Kidney (tissue), 14 donors: ENCODE results near the gene XYLT1. TPM values are rescaled to one million over a fixed set of nuclear protein-coding genes. Genes with fewer than 3 reads are reported as not detected.

Experiments used
- DNase-seq, 5 donors: peaks; one replicate each; pipeline ENCODE4 v3.0.0-alpha.2; 2013 to 2020
- FAIRE-seq: peaks from 2 replicates; lab custom pipeline; 2012; peaks lifted over from hg19 to GRCh38; lab: Jason Lieb, UNC
- H3K27ac ChIP-seq, 2 donors: one replicate each; pipeline ENCODE4 v1.7.0; 2013; ENCODE audit warnings: low read depth in 2 of 2, low read length in 2 of 2, inconsistent platforms in 1 of 2
- H3K27me3 ChIP-seq: one replicate; pipeline ENCODE4 v1.7.1; 2013; ENCODE audit warnings: low read length, inconsistent platforms; ENCODE audit not compliant: control insufficient read depth, insufficient read depth
- H3K36me3 ChIP-seq, 3 donors: one replicate each; pipeline versions ENCODE4 v1.7.0 to v1.7.1; 2013; ENCODE audit warnings: low read length in 3 of 3, control low read depth in 1 of 3, inconsistent platforms in 1 of 3; ENCODE audit not compliant: insufficient read depth in 3 of 3, control insufficient read depth in 2 of 3
- H3K4me1 ChIP-seq, 3 donors: one replicate each; pipeline versions ENCODE4 v1.7.0 to v1.7.1; 2013; ENCODE audit warnings: low read length in 3 of 3, inconsistent platforms in 1 of 3, low read depth in 1 of 3; ENCODE audit not compliant: control insufficient read depth in 2 of 3, insufficient read depth in 2 of 3
- H3K4me3 ChIP-seq, 3 donors: one replicate each; pipeline versions ENCODE4 v1.7.0 to v1.8.1; 2013; ENCODE audit warnings: low read length in 3 of 3, control low read depth in 1 of 3, inconsistent platforms in 1 of 3
- H3K9ac ChIP-seq, 3 donors: one replicate each; pipeline versions ENCODE4 v1.7.0 to v1.7.1; 2013; ENCODE audit warnings: low read length in 3 of 3, control low read depth in 1 of 3, inconsistent platforms in 1 of 3
- H3K9me3 ChIP-seq, 3 donors: one replicate each; pipeline versions ENCODE4 v1.7.0 to v1.7.1; 2013; ENCODE audit warnings: low read length in 3 of 3, control low read depth in 1 of 3, inconsistent platforms in 1 of 3; ENCODE audit not compliant: control insufficient read depth in 2 of 3, insufficient read depth in 1 of 3
- CTCF ChIP-seq: IDR thresholded peaks from 3 replicates; pipeline ENCODE4 v1.5.1; 2012; ENCODE audit warnings: mild to moderate bottlenecking, moderate library complexity, borderline replicate concordance; ENCODE audit not compliant: insufficient read depth; ENCODE audit errors: extremely low read depth
- intact Hi-C: fragments of 100-400 bp; cut with DNase I; formaldehyde crosslinking; loops from one replicate; pipeline ENCODE4 v1.11.1; 2022
- polyA plus RNA-seq: library from polyadenylated mRNA; stranded (reverse); fragments of 350-450 nt; fragmentation: Illumina TruSeq; extraction: RNeasy Lipid Tissue Mini Kit (QIAGEN cat#74804); gene quantifications from one replicate; pipeline ENCODE4 v1.2.3, GENCODE V29; 2014; ENCODE audit warnings: low read depth, low replicate concordance; ENCODE audit not compliant: insufficient read depth
- total RNA-seq: library from RNA; stranded (reverse); fragmentation: NEBNext Ultra II Directional; extraction: Animal tissue kit (Norgen Biotek cat#: 25700); gene quantifications from one replicate; pipeline ENCODE4 v1.2.1, GENCODE V29; 2021
- donor health status: control.
- donor health status: control.
- donor health status: control.
- donor health status: control.
- donor health status: control.
- donor health status: DM: yes; HTN: yes; CAD: no.
- donor health status: Normal renal cell carcinoma (clear cell type).

Gene XYLT1
- total and polyA plus RNA-seq, 2 donors from 2014 or later, result 0.52 to 7.6 TPM

DNA sequence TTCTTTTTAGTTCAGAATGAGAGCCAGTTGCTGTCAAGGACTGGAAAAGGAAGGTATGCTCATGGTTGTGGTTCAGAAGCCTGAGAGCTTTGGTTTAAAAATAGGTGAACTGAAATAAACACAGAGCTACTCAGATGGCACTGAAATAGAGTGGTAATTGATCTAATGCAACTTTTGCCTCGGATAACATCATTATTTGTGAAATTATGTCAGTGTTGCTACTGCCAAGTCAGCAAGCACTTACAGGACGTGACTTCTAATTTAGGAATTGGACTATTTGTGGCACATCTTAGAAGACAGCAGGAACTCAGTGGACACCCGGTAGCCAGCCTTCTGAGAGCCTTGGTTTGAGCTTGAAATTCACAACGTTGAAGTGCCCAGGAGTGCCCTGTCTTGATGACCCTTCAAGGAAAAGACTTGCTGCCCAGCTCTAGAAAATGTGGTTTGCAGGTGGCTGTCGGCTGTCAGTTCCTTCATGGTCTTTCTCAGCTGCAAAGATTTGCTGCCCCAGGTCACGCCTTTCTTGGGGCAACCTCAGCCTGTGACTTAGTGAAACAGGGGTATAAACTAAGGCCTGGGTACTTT lies 42.0 kb upstream of the XYLT1 start:
- intact Hi-C loops, result no loop called here
- no peak for TF ChIP-seq CTCF
- FAIRE-seq, result no peak

GRCh38 chr16:17511340-17511739 lies 40.6 kb upstream of the XYLT1 start:
- no peak overlapping the region for H3K27ac ChIP-seq
- H3K9me3 ChIP-seq, result peaks cover 0 to 2% (median 0%) of the 10 kb centered on the region in 3 donors
- H3K36me3 ChIP-seq, result no peaks in the 10 kb centered on the region
- no peak overlapping the region for H3K4me3 ChIP-seq
- FAIRE-seq, result no peak
- intact Hi-C loops, result no loop called here
- no peak for TF ChIP-seq CTCF
- no peak for DNase-seq
- H3K9ac ChIP-seq, result no peak overlapping the region
- no peaks in the 10 kb centered on the region for H3K4me1 ChIP-seq
- no peaks in the 10 kb centered on the region for H3K27me3 ChIP-seq

More for the DNA sequence above, 42.0 kb upstream of the XYLT1 start:
- Histone ChIP-seq H3K36me3 (no peaks in the 10 kb centered on the region), H3K9ac (no peak overlapping the region), H3K4me3 (no peak overlapping the region), H3K27me3 (no peaks in the 10 kb centered on the region), H3K4me1 (no peaks in the 10 kb centered on the region), H3K27ac (no peak overlapping the region), H3K9me3 (peaks cover 0 to 2% (median 0%) of the 10 kb centered on the region in 3 donors)
- DNase-seq, result no peak

- no peak for DNase-seq
- H3K4me1 ChIP-seq, result no peaks in the 10 kb centered on the region
- TF ChIP-seq CTCF, result no peak
- peaks cover 0 to 2% (median 0%) of the 10 kb centered on the region in 3 donors for H3K9me3 ChIP-seq
- H3K9ac ChIP-seq, result no peak overlapping the region
- no peak overlapping the region for H3K27ac ChIP-seq
- H3K27me3 ChIP-seq, result no peaks in the 10 kb centered on the region
- intact Hi-C loops, result no loop called here
- FAIRE-seq, result no peak
- no peak overlapping the region for H3K4me3 ChIP-seq
- H3K36me3 ChIP-seq, result no peaks in the 10 kb centered on the region
Observed at GRCh38 chr16:17510567-17510966, 39.8 kb upstream of the XYLT1 start.

GRCh38 chr16:17509194-17509593 lies 38.4 kb upstream of the XYLT1 start:
- DNase-seq, result no peak
- H3K27me3 ChIP-seq, result no peaks in the 10 kb centered on the region
- no peak for FAIRE-seq
- no peaks in the 10 kb centered on the region for H3K4me1 ChIP-seq
- H3K4me3 ChIP-seq, result no peak overlapping the region
- no peak overlapping the region for H3K27ac ChIP-seq
- intact Hi-C loops, result no loop called here
- no peak overlapping the region for H3K9ac ChIP-seq
- H3K36me3 ChIP-seq, result no peaks in the 10 kb centered on the region
- H3K9me3 ChIP-seq, result peaks cover 0 to 2% (median 0%) of the 10 kb centered on the region in 3 donors
- TF ChIP-seq CTCF, result no peak
